Measurements from ENCODE around the gene PUS1.
A peak's percentile ranks its signal among the peaks of the same experiment; 100 is the strongest.

PUS1 gene

GRCh38 chr12:131928080-131928710 lies 881 bp upstream of the PUS1 start:
- peaks cover 17 to 29% of the 10 kb centered on the region in 2 experiments; a peak in 2 of 3 replicates for H3K36me3 ChIP-seq (ENCODE audit: control insufficient read depth in 2 of 2, insufficient read depth in 1 of 2, low read length in 2 of 2)
- H3K4me3 ChIP-seq (ENCODE audit: low read depth, low read length), result peak overlapping the region; percentile 63
- ChIA-PET POLR2A (interaction anchor here (0.6 to 0.7 kb wide), 3 partner anchors 15 to 173 kb away, joined by 3 read pairs; no protein-coding TSS in a partner anchor), CTCF (interaction anchor here (0.7 to 1.0 kb wide), 3 partner anchors 21 to 99 kb away, joined by 3 to 4 read pairs (median 3); no protein-coding TSS in a partner anchor)
- H3K9me3 ChIP-seq (ENCODE audit: control insufficient read depth, insufficient read depth, low read depth, low read length), result no peaks in the 10 kb centered on the region
- no peaks in the 10 kb centered on the region for H3K4me1 ChIP-seq (ENCODE audit: control insufficient read depth, insufficient read depth, low read length)
- peak overlapping the region; percentile 34; the same call in 1 of the 2 replicates for H3K27ac ChIP-seq (ENCODE audit: extremely low read depth, low read depth, low read length)
- no peak for TF ChIP-seq BCL11A (tag by site-specific recombination; IDR thresholded peaks at IDR 0.05; ENCODE audit: low read depth)
- TF ChIP-seq ZNF677 (tag by site-specific recombination; IDR thresholded peaks at IDR 0.05), result no peak
- TF ChIP-seq ZNF2 (tag by site-specific recombination; IDR thresholded peaks at IDR 0.05), result 0 out of 2 replicates have a peak, but pooled peaks have one; percentile 36
- TF ChIP-seq ZNF776 (tag by site-specific recombination; IDR thresholded peaks at IDR 0.05; ENCODE audit: borderline replicate concordance), result no peak
- 0 out of 2 replicates have a peak, but pooled peaks have one; percentile 11 for TF ChIP-seq ZEB2 (tag by site-specific recombination; IDR thresholded peaks at IDR 0.05)
- no peak for TF ChIP-seq ZNF148 (tag by site-specific recombination; IDR thresholded peaks at IDR 0.05; ENCODE audit: borderline replicate concordance)
- no peak for TF ChIP-seq ZSCAN5A (tag by site-specific recombination; IDR thresholded peaks at IDR 0.05)
- peak; percentile 67; the same call in 1 of the 2 replicates for TF ChIP-seq ZBTB10 (tag by site-specific recombination; IDR thresholded peaks at IDR 0.05)
- TF ChIP-seq HOXC10 (CRISPR knock-in tag; IDR thresholded peaks at IDR 0.05), result no peak
- no peak for TF ChIP-seq ZNF18 (tag by site-specific recombination; IDR thresholded peaks at IDR 0.05)
- TF ChIP-seq ZNF175 (tag by site-specific recombination; IDR thresholded peaks at IDR 0.05), result no peak
- TF ChIP-seq SP7 (tag by site-specific recombination; IDR thresholded peaks at IDR 0.05), result 0 out of 2 replicates have a peak, but pooled peaks have one; percentile 6
- TF ChIP-seq SETDB1 (IDR thresholded peaks at IDR 0.05; ENCODE audit: insufficient read length, low read length), result no peak
- TF ChIP-seq ZNF280D (tag by site-specific recombination; IDR thresholded peaks at IDR 0.05), result no peak
- TF ChIP-seq ZNF596 (tag by site-specific recombination; IDR thresholded peaks at IDR 0.05), result no peak
- TF ChIP-seq OSR2 (tag by site-specific recombination; IDR thresholded peaks at IDR 0.05), result no peak
- TF ChIP-seq IKZF3 (tag by site-specific recombination; IDR thresholded peaks at IDR 0.05), result no peak
- no peak for TF ChIP-seq ZNF221 (tag by site-specific recombination; IDR thresholded peaks at IDR 0.05; ENCODE audit: borderline replicate concordance)
- no peak for TF ChIP-seq ZNF514 (tag by site-specific recombination; IDR thresholded peaks at IDR 0.05)
- TF ChIP-seq ZNF121 (tag by site-specific recombination; IDR thresholded peaks at IDR 0.05), result no peak
- TF ChIP-seq KLF1 (tag by site-specific recombination; IDR thresholded peaks at IDR 0.05), result peak; percentile 16; the same call in 1 of the 2 replicates
- TF ChIP-seq ZNF335 (tag by site-specific recombination; conservative IDR thresholded peaks at IDR 0.05), result peak; percentile 16
- TF ChIP-seq KLF9 (tag by site-specific recombination; IDR thresholded peaks at IDR 0.05; ENCODE audit: low read depth), result no peak

All from HEK293 (cell line).